Measurements from ENCODE around the gene SGMS1.
A peak's percentile ranks its signal among the peaks of the same experiment; 100 is the strongest.

Gene SGMS1

DNA sequence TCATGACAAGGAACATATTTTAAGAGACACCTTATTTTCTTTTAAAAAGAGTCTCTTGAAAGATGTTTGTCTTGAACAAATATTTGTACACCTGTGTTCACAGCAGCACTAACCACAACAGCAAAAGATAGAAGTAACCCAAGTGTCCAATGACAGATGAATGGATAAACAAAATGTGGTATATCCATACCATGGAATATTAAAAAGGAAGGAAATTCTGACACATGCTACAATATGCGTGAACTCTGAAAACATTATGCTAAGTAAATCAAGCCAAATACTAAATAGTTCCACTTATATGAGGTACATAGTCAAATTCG is 17.8 kb downstream of the SGMS1 start:
- no peak for TF ChIP-seq ZNF274 (IDR thresholded peaks at IDR 0.05; ENCODE audit: low read depth, low read length)
- H3K4me3 ChIP-seq (ENCODE audit: low read length): no peak overlapping the region

DNA sequence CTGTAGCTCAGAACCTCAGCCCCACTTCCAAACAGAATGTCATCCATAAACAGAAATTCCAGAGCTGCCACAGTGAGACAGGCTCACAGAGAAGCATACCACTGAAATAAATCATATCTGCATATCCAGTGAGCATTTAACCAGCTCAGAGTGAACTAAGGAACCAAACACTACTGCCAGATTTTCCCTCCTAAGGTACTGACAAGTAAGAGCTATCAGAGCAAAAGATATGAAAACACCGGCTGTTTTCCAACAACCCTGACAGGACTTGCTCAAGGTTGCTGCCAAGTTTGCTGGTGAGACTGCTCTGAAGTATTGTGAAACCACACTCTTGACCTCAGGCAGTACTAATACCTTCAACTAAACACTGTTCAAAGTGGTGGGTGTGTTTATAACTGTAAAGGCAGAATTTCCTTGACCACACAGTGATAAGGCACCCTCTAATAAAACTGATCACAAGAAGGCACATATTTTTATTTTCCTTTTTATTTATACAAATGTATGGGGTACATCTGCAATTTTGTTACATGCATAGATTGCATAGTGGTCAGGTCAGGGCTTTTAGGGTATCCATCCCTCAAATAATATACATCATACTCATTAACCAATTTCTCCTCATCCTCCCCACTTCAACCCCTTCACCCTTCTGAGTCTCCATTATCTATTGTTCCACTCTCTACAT is 18.3 kb downstream of the SGMS1 start:
- no peak for TF ChIP-seq ZNF274 (IDR thresholded peaks at IDR 0.05; ENCODE audit: low read depth, low read length)
- no peak overlapping the region for H3K4me3 ChIP-seq (ENCODE audit: low read length)

DNA sequence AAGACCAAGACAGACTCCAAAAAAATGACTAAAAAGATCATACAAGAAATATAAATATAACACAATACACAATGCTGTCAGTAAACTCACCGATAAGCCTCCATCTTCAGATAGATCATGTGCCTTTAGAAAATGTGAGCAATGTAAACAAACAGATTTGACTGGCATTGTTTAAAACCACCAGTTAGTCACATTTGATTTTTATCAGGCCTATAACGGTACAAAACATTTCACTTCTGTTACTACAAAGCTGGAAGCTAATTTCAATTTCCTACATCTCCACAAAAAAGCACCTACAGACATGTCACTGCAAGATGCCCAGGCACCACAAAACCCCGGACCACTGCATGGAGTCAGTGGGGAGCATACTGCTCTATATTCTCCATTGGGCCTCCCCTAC is 18.9 kb downstream of the SGMS1 start:
- no peak for TF ChIP-seq ZNF274 (IDR thresholded peaks at IDR 0.05; ENCODE audit: low read depth, low read length)
- H3K4me3 ChIP-seq (ENCODE audit: low read length): no peak overlapping the region

DNA sequence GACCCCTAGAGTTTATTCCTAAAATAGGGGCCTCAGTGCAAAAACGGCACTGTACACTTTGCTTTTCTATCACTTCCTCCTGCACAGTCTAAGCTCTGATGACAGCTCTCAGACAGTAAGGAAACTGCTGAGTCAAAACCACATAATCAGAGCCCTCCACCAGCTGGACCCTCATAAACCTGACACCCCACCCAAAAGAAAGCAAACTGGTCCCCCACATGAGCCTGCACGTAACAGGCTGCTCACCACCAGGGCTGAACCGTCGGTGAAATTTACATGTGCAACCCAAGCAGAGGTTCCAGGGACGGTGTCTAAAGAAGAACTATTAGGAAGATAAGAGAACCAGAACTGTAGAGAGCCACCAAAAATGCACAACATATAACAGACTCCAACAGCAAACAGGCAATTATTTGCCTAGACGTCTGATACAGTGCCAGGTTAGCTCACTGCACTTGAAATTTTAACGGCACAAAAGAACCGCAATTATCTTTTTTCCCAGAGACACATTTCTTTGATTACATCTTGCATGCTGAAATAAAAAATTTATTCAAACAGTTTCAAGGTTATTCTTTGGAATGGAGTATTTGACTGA is 19.6 kb downstream of the SGMS1 start:
- TF ChIP-seq ZNF274 (IDR thresholded peaks at IDR 0.05; ENCODE audit: low read depth, low read length): no peak
- H3K4me3 ChIP-seq (ENCODE audit: low read length): peak overlapping the region; percentile 34; the same call in 1 of the 2 replicates

DNA sequence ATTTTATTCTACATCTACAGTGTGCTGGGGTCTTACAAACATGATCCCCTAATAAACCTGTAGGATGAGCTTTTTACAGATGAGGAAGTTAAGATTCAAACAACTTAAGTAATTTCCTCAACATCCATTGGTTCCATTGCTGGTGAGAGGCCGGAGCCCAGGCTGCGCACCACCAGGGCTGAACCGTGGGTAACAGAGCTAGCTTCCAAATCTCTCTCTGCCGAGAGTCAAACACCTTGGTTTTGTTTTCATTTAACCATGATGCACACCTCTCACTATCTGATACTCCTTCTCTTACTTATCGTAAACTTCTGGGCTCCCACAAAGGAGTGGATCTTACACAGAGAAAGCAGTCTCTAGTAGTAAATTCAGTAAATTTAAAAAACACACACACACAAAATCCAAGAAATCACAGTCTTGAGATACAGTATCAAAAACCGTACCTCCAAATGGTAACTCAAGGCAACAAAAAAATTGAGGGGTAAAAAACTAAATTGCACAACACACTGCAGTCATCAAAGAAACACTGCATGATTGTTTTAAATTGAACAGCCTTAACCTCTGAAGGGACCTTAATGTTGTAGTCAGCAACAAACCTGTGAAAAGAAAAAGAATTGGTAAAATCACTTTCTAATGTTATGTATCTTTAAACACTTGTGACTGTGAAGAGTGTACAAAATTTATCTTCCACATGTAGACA is 20.5 kb downstream of the SGMS1 start:
- no peak for TF ChIP-seq ZNF274 (IDR thresholded peaks at IDR 0.05; ENCODE audit: low read depth, low read length)
- no peak overlapping the region for H3K4me3 ChIP-seq (ENCODE audit: low read length)

DNA sequence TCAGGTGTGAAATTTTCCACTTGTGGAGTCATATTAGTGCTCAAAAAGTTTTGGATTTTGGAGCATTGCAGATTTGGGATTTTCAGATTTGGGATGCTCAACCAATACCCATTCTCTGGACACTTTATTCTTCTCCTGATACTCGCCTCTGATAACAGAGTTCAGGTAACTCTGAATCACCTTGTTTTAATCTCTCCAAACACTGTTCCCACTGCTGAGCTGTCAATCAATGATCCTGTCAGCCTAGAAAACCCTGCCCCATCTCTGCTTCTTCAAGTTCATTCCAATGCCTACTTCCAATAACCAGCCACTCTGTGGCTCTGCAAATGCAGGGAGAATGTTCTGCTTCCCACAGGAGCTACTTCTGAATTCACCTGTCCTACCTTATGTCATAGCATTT is 21.8 kb downstream of the SGMS1 start:
- no peak for TF ChIP-seq ZNF274 (IDR thresholded peaks at IDR 0.05; ENCODE audit: low read depth, low read length)
- no peak overlapping the region for H3K4me3 ChIP-seq (ENCODE audit: low read length)

DNA sequence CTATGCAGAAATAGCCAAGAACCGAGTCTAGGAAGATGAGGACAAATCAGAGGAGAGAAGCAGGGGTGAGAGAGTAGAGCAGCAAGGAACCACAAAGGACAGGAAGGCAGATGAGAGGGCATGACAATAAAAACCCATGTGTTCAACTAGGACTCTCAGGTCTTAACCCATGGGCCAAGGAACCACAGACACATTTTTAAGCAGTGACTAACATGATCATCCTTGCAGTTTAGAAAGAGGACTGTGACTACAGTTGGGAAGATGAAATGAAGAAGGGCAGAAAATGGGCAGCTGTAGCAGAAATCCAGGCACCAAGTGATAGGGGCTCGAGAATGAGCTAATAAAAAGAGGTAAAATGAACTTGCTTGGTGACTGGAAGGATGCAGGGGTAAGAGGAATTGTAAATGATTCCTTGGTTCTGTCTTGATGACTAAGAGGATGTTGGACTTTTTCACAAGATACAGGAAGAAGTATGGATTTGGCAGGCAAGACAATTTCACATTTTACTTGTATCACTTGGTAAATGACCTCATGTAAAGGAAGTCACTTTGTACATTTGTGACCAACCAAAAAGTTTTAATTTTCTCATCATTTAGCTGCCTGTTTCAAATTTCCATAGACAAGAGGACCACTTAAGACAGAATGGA is 22.8 kb downstream of the SGMS1 start:
- no peak overlapping the region; the same call in 1 of the 2 replicates for H3K4me3 ChIP-seq (ENCODE audit: low read length)
- no peak for TF ChIP-seq ZNF274 (IDR thresholded peaks at IDR 0.05; ENCODE audit: low read depth, low read length)

DNA sequence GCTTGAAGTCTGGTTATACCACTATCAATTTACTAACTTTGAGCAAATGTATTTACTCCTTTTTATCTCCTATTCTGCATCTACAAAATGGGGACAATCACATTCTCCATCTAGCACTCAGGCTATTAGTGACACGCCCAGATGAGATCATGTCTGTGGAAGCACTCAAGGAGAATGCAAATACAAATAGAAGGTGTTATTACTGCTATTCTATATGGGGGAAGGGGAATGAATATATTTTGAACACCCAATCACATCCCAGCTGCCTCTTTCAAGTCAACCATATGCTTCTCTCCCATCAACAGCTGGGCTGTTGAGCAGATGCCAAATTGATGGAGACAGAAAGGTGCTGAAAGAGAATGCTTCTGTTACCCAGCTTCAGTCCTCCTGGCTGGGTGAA is 23.5 kb downstream of the SGMS1 start:
- TF ChIP-seq ZNF274 (IDR thresholded peaks at IDR 0.05; ENCODE audit: low read depth, low read length): no peak
- no peak overlapping the region for H3K4me3 ChIP-seq (ENCODE audit: low read length)

DNA sequence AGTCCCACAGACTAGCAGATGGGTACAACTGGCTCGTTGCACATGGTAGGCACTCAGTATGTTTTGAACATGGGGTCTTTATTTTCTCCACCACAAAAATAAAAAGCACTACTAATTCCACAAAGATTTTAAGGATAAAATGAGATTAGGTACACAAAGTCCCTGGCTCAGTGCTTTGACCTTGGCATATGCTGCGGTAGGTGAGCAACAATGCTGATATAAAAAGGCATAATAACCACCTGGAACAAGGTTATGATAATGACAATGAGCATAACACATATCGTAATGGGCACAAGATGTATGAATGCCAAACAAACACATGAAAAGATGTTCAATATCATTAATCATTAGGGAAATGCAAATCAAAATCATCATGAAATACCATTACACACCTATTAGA is 26.9 kb downstream of the SGMS1 start:
- TF ChIP-seq ZNF274 (IDR thresholded peaks at IDR 0.05; ENCODE audit: low read depth, low read length): no peak

DNA sequence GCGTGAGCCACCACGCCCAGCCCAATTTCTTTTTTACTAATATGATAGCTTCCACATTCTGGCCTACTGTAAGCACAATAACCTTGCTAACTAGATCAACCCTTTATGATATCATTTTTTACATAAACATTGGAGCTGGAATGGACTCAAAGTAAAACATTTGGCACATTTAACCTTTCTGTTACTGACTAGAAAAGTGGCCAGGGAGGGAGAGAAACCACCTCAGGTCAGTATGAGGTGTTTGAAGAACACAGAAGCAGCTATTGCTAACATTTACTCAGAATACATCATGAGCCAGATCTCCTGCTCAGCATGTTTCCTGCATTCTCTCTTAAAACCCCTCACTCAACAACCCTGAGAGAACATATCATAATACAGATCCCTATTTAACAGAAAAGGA is 27.3 kb downstream of the SGMS1 start:
- H3K4me3 ChIP-seq (ENCODE audit: low read length): no peak overlapping the region
- no peak for TF ChIP-seq ZNF274 (IDR thresholded peaks at IDR 0.05; ENCODE audit: low read depth, low read length)

More for the DNA sequence above, 26.9 kb downstream of the SGMS1 start:
- H3K4me3 ChIP-seq (ENCODE audit: low read length): no peak overlapping the region

DNA sequence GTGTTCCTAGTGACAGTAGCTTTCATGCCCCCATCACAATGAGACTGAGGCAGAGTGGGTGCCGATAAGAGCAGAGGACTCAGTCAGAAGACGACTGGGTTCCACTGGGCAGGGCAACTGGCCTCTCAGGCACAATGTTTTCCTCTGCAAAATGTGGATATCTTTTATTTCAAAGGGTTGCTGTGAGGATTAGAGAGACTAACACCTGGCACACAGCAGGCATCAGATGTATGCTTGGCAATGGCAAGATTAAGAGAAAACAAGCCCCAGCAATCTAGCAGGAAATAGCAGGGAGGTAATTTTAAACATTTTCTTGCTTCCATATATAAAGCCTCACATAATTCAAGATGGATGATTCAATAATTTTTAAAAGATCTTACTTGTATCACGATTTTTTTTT is 28.0 kb downstream of the SGMS1 start:
- no peak overlapping the region for H3K4me3 ChIP-seq (ENCODE audit: low read length)
- no peak for TF ChIP-seq ZNF274 (IDR thresholded peaks at IDR 0.05; ENCODE audit: low read depth, low read length)

DNA sequence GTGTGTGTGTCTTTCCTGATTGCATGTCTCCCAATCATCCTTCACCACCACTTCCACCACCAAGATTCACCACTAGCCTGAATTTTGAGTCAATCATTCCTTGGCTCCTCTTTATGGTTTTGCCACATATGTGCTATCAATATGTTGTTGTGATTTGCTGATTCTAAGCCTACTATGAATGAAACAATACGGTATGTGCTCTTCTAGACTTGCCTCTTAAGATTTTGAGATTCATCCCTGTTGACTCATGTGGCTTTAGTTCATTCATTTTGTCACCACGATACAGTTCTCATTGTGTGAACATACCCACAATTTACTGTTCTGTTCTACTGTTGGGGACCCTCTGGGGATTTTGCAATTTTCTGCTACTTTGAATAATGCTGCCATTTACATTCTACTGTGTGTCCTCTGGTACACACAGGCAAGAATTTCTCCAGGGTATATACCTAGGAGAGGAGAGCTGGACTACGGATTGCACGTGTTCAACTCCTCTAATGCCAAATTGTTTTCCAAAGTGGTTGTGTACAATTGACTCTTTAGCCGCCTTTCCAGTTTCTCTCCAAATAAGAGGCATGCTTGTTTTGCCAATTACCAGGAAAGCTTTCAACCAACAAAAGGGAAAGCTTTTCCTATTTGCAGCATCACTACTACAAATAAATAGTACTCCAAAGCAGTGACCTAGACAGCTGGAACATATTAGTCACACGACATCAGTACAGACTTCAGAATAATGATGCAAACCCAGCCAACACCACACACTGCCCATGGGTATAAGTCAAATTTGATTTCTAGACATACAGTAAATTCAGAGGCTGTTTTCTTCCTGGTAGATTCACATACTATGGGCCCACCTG is 30.0 kb downstream of the SGMS1 start:
- no peak overlapping the region for H3K4me3 ChIP-seq (ENCODE audit: low read length)
- TF ChIP-seq ZNF274 (IDR thresholded peaks at IDR 0.05; ENCODE audit: low read depth, low read length): no peak

DNA sequence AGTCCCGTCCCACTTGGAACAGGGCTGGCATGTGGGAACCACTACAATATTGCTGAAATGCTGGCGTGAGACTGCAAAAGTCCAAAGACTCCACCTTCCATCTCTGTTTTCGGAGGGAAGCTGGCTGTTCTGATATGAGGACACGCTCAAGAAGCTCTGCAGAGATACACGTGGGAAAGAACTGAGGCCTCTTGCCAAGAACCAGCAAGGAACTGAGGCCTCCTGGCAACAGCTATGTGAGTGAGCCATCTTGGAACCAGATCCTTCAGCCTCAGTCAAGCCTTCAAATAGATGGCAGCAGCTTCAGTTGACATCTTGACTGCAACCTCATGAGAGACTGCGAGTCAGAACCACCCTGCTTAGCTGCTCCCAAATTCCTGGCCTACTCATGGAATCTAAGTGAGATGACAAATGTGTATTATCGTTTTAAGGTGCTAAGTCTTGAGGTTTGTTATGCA is 30.8 kb downstream of the SGMS1 start:
- no peak for TF ChIP-seq ZNF274 (IDR thresholded peaks at IDR 0.05; ENCODE audit: low read depth, low read length)

DNA sequence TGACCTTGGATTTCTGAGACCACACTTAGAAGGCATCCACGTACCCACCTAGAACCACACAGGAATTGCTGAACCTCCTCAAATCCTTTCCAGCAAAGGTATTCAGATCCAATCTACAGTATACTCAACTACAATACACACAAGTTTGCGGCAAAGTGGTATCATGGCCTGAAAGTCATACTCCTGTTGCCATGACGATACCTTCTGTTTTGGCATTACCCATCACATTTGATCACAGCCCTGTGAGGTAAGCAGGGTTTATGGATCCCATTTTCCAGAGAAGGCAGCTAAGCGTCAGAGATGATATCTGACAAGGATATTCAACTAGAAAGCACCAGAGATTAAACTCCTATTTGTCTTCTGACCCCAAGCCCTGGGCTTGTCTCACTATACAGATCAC is 32.8 kb downstream of the SGMS1 start:
- H3K4me3 ChIP-seq (ENCODE audit: low read length): no peak overlapping the region
- TF ChIP-seq ZNF274 (IDR thresholded peaks at IDR 0.05; ENCODE audit: low read depth, low read length): no peak

More for the DNA sequence above, 30.8 kb downstream of the SGMS1 start:
- H3K4me3 ChIP-seq (ENCODE audit: low read length): no peak overlapping the region
